HAP-1 (cell line): ENCODE measurements around the gene CETP.

ENCODE experiments used
- DNase-seq, 2 experiments: peaks; one replicate each; pipeline ENCODE4 v3.0.0-alpha.2; 2016 to 2020; ENCODE audit warnings: low spot score in 2 of 2
- H3K27me3 ChIP-seq: fragments of 250-450 bp; sonication (Bioruptor Pico); 2 replicates; pipeline ENCODE4 v1.5.1; 2020; ENCODE audit warnings: low read depth, mild to moderate bottlenecking, moderate library complexity
- H3K36me3 ChIP-seq: fragments of 250-450 bp; sonication (Bioruptor Pico); replicated peaks from 2 replicates; pipeline ENCODE4 v1.5.1; 2020; ENCODE audit warnings: mild to moderate bottlenecking
- H3K4me1 ChIP-seq: fragments of 250-450 bp; sonication (Bioruptor Pico); 2 replicates; pipeline ENCODE4 v1.5.1; 2020; ENCODE audit warnings: mild to moderate bottlenecking
- H3K4me3 ChIP-seq: fragments of 250-450 bp; sonication (Bioruptor Pico); 2 replicates; pipeline ENCODE4 v1.5.1; 2020; ENCODE audit warnings: mild to moderate bottlenecking, moderate library complexity
- H3K9me3 ChIP-seq: fragments of 250-450 bp; sonication (Bioruptor Pico); 2 replicates; pipeline ENCODE4 v1.5.1; 2020; ENCODE audit warnings: mild to moderate bottlenecking, moderate library complexity
- in situ Hi-C: fragments of 300-500 bp; cut with MboI; formaldehyde crosslinking; loops from 3 replicates; pipeline ENCODE4 v1.14.3; 2020; ENCODE audit warnings: low sequenced_read_pairs, inconsistent platforms, mixed read lengths

Gene CETP

GRCh38 chr16:57007530-57007929 lies 45.8 kb downstream of the CETP start:
- in situ Hi-C loops: no loop called here
- Histone ChIP-seq H3K9me3 (no peaks in the 10 kb centered on the region), H3K4me3 (no peak overlapping the region), H3K4me1 (peaks cover 4% of the 10 kb centered on the region; the same call in 1 of the 2 replicates), H3K36me3 (no peaks in the 10 kb centered on the region), H3K27me3 (no peaks in the 10 kb centered on the region)
- no peak for DNase-seq

- in situ Hi-C loops: no loop called here
- Histone ChIP-seq H3K27me3 (no peaks in the 10 kb centered on the region), H3K9me3 (no peaks in the 10 kb centered on the region), H3K4me3 (no peak overlapping the region), H3K4me1 (peaks cover 4% of the 10 kb centered on the region; the same call in 1 of the 2 replicates), H3K36me3 (no peaks in the 10 kb centered on the region)
- no peak for DNase-seq
Measured at GRCh38 chr16:57008440-57008839, 46.7 kb downstream of the CETP start.

- H3K36me3 ChIP-seq: no peaks in the 10 kb centered on the region
- DNase-seq: no peak
- H3K27me3 ChIP-seq: no peaks in the 10 kb centered on the region
- peaks cover 4% of the 10 kb centered on the region; the same call in 1 of the 2 replicates for H3K4me1 ChIP-seq
- no peak overlapping the region for H3K4me3 ChIP-seq
- in situ Hi-C loops: no loop called here
- no peaks in the 10 kb centered on the region for H3K9me3 ChIP-seq
Measured at GRCh38 chr16:57009643-57010170, 48.0 kb downstream of the CETP start.

GRCh38 chr16:57012353-57012752 lies 50.6 kb downstream of the CETP start:
- H3K4me3 ChIP-seq: no peak overlapping the region
- DNase-seq: no peak
- in situ Hi-C loops: no loop called here
- H3K9me3 ChIP-seq: no peaks in the 10 kb centered on the region
- no peaks in the 10 kb centered on the region for H3K27me3 ChIP-seq
- no peaks in the 10 kb centered on the region for H3K36me3 ChIP-seq
- no peaks in the 10 kb centered on the region for H3K4me1 ChIP-seq

GRCh38 chr16:57013229-57013628 lies 51.5 kb downstream of the CETP start:
- Histone ChIP-seq H3K36me3 (no peaks in the 10 kb centered on the region), H3K9me3 (no peaks in the 10 kb centered on the region), H3K4me1 (no peaks in the 10 kb centered on the region), H3K4me3 (no peak overlapping the region), H3K27me3 (no peaks in the 10 kb centered on the region)
- no peak for DNase-seq
- in situ Hi-C loops: no loop called here

DNA sequence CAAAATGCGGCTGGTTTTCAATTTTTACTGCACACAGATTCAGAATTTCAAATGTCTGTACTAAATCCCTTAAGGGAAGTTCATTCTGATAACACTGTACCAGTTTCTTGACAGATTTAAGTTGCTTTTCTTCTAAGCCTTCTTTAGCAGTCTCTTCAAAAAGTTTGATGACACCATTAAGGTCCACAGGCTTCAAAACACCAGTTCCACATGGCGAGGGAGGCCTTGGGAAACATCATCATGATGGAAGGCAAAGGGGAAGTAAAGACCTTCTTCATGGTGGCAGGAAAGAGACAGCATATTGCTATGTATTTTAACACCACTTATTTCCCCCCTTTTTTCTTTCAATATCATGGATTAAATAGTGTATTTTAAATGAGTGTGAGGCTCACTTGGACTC lies 52.2 kb downstream of the CETP start:
- Histone ChIP-seq H3K4me3 (no peak overlapping the region), H3K4me1 (no peaks in the 10 kb centered on the region), H3K27me3 (no peaks in the 10 kb centered on the region), H3K36me3 (no peaks in the 10 kb centered on the region), H3K9me3 (no peaks in the 10 kb centered on the region)
- no peak for DNase-seq
- in situ Hi-C loops: no loop called here

GRCh38 chr16:57016301-57016700 lies 54.6 kb downstream of the CETP start:
- Histone ChIP-seq H3K27me3 (no peaks in the 10 kb centered on the region), H3K4me1 (no peaks in the 10 kb centered on the region), H3K9me3 (no peaks in the 10 kb centered on the region), H3K36me3 (no peaks in the 10 kb centered on the region), H3K4me3 (no peak overlapping the region)
- in situ Hi-C loops: no loop called here
- DNase-seq: no peak

DNA sequence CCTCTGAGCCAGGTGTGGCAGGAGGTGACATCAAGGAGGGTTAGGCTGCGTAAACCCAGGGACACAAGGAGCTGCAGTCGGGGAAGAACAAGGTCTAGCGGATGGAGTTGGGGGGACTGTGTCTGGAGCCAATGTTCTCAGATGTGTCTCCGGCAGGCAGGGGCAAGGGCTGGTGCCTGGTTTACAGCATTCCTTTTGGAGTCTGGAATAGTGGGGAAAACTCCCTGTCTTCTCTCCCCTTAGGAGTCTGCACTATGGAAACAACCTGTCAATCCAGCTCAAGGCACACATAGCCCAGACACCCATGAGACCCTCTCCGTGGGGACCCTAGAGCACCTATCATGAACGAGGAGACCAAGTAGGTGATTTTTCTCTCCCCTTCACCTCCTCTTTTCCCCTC lies 55.1 kb downstream of the CETP start:
- Histone ChIP-seq H3K9me3 (no peaks in the 10 kb centered on the region), H3K36me3 (no peaks in the 10 kb centered on the region), H3K27me3 (no peaks in the 10 kb centered on the region), H3K4me3 (no peak overlapping the region), H3K4me1 (no peaks in the 10 kb centered on the region)
- DNase-seq: no peak
- in situ Hi-C loops: no loop called here

DNA sequence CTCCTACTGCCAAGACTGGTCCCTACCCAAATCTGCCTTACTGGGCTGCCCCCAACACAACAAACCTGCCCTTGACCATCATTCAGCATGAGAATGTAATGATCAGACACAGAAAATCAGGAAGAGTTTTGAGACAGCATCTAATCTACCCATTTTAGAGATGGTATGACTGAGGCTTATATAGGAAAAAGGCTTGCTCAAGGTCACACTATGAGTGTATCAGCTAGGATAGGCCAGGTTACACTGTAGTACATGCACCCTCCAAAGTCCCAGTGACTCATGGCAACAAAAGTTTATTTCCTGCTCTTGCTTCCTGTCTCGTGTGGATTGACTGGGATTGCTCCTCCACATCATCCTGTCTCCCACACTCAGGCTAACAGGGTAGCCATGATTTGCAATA lies 55.5 kb downstream of the CETP start:
- no peak for DNase-seq
- H3K9me3 ChIP-seq: no peaks in the 10 kb centered on the region
- in situ Hi-C loops: no loop called here
- H3K4me1 ChIP-seq: no peaks in the 10 kb centered on the region
- no peaks in the 10 kb centered on the region for H3K27me3 ChIP-seq
- no peak overlapping the region for H3K4me3 ChIP-seq
- H3K36me3 ChIP-seq: no peaks in the 10 kb centered on the region

DNA sequence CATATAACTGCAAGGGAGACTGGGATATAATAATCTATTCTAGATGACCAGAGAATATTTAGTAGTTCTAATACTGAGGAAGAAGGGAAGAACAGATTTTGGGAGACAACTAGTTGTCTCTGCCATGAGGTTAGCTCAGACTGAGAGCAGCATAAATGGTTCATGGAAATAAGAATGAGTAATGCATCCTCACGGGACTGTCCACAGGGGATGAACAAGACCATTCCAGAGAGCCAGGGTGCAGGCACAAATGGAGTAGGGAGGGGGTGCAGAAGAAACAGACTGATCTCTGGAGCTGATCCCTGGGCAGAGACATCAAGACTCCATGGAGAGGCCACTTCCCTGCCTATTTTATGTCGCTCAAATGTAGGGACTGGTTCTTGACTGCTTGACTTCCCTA lies 58.0 kb downstream of the CETP start:
- no peaks in the 10 kb centered on the region for H3K27me3 ChIP-seq
- DNase-seq: no peak
- H3K36me3 ChIP-seq: no peaks in the 10 kb centered on the region
- in situ Hi-C loops: no loop called here
- H3K9me3 ChIP-seq: no peaks in the 10 kb centered on the region
- H3K4me3 ChIP-seq: no peak overlapping the region
- no peaks in the 10 kb centered on the region for H3K4me1 ChIP-seq

- no peaks in the 10 kb centered on the region for H3K36me3 ChIP-seq
- no peaks in the 10 kb centered on the region for H3K4me1 ChIP-seq
- DNase-seq: no peak
- H3K27me3 ChIP-seq: no peaks in the 10 kb centered on the region
- H3K4me3 ChIP-seq: no peak overlapping the region
- no peaks in the 10 kb centered on the region for H3K9me3 ChIP-seq
- in situ Hi-C loops: no loop called here
Measured at GRCh38 chr16:57020651-57021050, 58.9 kb downstream of the CETP start.

GRCh38 chr16:57021757-57022156 lies 60.0 kb downstream of the CETP start:
- H3K27me3 ChIP-seq: no peaks in the 10 kb centered on the region
- in situ Hi-C loops: no loop called here
- H3K4me3 ChIP-seq: no peak overlapping the region
- no peak for DNase-seq
- no peaks in the 10 kb centered on the region for H3K4me1 ChIP-seq
- H3K36me3 ChIP-seq: no peaks in the 10 kb centered on the region
- no peaks in the 10 kb centered on the region for H3K9me3 ChIP-seq

DNA sequence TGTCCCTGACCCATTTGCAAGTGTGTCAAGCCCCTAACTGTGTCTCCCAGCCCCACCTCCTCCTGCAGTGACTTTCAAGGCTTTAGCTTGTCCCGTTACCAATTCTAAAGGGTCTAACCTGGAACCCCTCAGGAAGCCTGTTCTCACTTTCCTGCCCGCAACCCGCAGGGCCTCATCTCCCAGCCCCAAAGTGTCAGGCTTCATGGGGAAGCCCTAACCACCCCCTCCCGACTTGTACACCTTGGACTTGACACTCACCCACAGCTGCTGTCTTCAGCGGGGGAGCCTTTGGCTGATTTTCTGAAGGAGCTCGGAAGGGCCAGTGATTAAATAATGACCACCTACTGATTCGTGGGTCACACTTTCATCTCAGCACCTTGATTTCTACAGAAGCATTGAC lies 60.7 kb downstream of the CETP start:
- H3K9me3 ChIP-seq: no peaks in the 10 kb centered on the region

DNA sequence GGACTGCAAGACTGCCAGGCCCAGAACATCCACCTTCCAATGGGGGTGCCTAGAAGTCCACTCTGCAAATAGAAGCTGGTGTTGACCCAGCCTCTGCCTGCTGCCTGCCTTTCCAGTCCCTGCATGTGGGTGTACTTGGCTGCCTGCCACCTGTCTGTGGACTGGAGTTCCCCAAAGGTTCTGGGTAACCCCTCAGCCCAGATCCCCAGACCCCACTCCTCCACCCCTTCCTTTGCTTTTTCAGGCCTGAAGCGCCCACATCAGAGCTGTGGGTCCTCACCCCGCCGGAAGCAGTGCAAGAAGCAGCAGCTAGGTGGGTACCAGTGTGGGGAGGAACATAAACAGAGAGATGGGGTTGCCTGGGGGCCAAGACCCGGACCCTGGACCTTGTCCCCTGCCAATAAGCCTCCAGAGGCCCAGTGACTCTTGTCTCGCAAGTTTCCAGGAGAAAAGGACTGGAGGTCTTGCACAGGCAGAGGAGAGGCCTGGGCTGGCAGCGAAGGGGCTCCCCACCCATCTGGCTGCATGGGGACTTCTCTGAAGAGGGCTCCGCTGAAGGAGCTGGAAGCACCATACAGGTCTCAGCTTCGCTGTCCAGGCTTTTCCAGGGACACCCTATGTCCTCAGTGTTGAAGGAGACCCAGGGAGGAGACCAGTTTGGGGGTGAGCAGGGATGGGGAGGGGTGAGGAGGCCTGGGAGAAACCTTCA lies 61.9 kb downstream of the CETP start:
- Histone ChIP-seq H3K9me3 (no peaks in the 10 kb centered on the region), H3K4me3 (no peak overlapping the region), H3K36me3 (no peaks in the 10 kb centered on the region), H3K27me3 (no peaks in the 10 kb centered on the region), H3K4me1 (no peaks in the 10 kb centered on the region)
- no peak for DNase-seq
- in situ Hi-C loops: no loop called here

More for the DNA sequence above, 60.7 kb downstream of the CETP start:
- no peaks in the 10 kb centered on the region for H3K4me1 ChIP-seq
- no peak for DNase-seq
- H3K27me3 ChIP-seq: no peaks in the 10 kb centered on the region
- no peaks in the 10 kb centered on the region for H3K36me3 ChIP-seq
- H3K4me3 ChIP-seq: no peak overlapping the region
- in situ Hi-C loops: no loop called here
